ENCODE results near the gene SNRNP27. TPM values are rescaled to one million over a fixed set of nuclear protein-coding genes. Genes with fewer than 3 reads are reported as not detected.

SNRNP27 gene
- total and polyA plus RNA-seq, 9 of the 15 experiments (the other 6 are each of a cell fraction or from before 2014, with no cell fraction given) = 29.2 to 102 (median 65.7) TPM

DNA sequence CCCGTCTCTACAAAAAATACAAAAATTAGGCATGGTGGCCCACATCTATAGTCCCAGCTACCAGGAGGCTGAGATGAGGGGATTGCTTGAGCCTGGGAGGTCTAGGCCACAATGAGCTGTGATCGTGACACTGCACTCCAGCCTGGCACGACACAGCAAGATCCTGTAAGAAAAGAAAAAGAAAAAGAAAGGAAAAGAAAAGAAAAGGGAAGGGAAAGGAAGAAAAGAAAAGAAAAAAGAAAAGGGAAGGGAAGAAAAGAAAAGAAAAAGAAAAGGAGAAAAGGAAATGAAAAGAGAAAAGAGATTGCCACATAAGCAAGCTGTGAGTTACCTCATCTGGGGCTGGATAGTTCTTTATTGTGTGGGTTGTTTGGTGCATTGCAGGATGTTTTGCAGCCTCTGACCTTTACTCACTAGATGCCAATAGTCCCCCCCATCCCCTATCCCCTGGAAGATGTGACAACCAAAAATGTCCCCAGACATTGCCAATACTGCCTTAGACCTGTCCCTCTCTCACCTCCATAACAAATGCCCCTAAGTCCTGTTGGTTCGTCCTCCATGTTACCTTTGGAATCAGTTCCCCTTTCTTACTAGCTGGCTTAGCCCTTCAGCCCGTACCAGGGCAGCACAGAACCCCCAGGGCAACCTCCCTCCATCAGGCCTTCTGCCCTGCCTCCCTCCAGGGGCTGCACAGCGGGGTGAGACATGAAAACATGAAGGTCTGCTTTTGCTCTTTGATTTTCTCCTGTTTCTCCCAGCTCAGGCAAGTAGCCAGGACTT, 58.8 kb downstream of the SNRNP27 start:
- WGBS (ENCODE audit: insufficient coverage, low coverage, missing lambda C conversion rate) = 69% methylated on average over 6 of the region's 6 CpGs
- BruUV-seq (replicated peaks) = no TSS peak
- ChIA-PET CTCF (ENCODE audit: low intra/inter-chr PET ratio) (interaction anchor here (1.0 kb wide), 1 partner anchor 57 kb away, joined by 3 read pairs; no protein-coding TSS in a partner anchor), POLR2A (interaction anchor here (0.5 to 1.3 kb wide), 5 partner anchors 13 to 215 kb away, joined by 3 to 4 read pairs (median 3); no protein-coding TSS in a partner anchor)
- Histone ChIP-seq H3K79me2 (ENCODE audit: control insufficient read depth, insufficient read depth, low read length) (no peaks in the 10 kb centered on the region), H2AFZ (ENCODE audit: low read depth, low read length) (peak overlapping the region; percentile 68), H3K9me1 (ENCODE audit: control insufficient read depth, insufficient read depth, low read length) (no peaks in the 10 kb centered on the region), H3K4me1 (replicated peaks in 1 of 2; ENCODE audit: control insufficient read depth in 2 of 2, insufficient read depth in 2 of 2, low read length in 2 of 2) (peaks cover 14 to 16% of the 10 kb centered on the region in 2 experiments; a peak in 4 of 5 replicates), H3K4me3 (no peak overlapping the region), H3K4me2 (ENCODE audit: insufficient read depth, low read length) (no peak overlapping the region), H3K9me3 (replicated peaks; ENCODE audit: control insufficient read depth, insufficient read depth, low read depth, low read length) (no peaks in the 10 kb centered on the region), H3K27me3 (ENCODE audit: control insufficient read depth in 2 of 2, insufficient read depth in 2 of 2, low read length in 2 of 2) (no peaks in the 10 kb centered on the region), H3K27ac (ENCODE audit: extremely low read depth, low read depth, low read length) (no peak overlapping the region), H3K9ac (ENCODE audit: insufficient read depth in 1 of 2, low read depth in 2 of 2, low read length in 2 of 2) (peak overlapping the region in 1 of 2 experiments; percentile 72; a peak in 2 of 4 replicates), H4K20me1 (replicated peaks; ENCODE audit: control insufficient read depth, insufficient read depth, low read length) (no peaks in the 10 kb centered on the region), H3K36me3 (ENCODE audit: control insufficient read depth, insufficient read depth, low read length) (no peaks in the 10 kb centered on the region)
- ATAC-seq (no peak), DNase-seq (ENCODE audit: extremely low read depth in 1 of 4, low spot score in 3 of 4) (no peak), FAIRE-seq (no peak)
- in situ Hi-C loops (cut with MboI) (no loop called here), intact Hi-C loops (cut with micrococcal nuclease) (no loop called here)
- TF ChIP-seq SPI1 (IDR thresholded peaks at IDR 0.05; ENCODE audit: borderline replicate concordance, low read depth, low read length) = peak; percentile 52; the same call in 1 of the 2 replicates
- TF ChIP-seq ZBED1 (IDR thresholded peaks at IDR 0.05) = no peak
- no peak for TF ChIP-seq CEBPG (CRISPR knock-in tag; IDR thresholded peaks at IDR 0.05)
- 0 out of 4 replicates have a peak, but pooled peaks of 1 of the 2 experiments have one; percentile 17 for TF ChIP-seq CEBPG (tag; conservative IDR thresholded peaks at IDR 0.05 in 1 of 2, IDR thresholded peaks at IDR 0.05 in 1 of 2)
- TF ChIP-seq, protein P1, sequence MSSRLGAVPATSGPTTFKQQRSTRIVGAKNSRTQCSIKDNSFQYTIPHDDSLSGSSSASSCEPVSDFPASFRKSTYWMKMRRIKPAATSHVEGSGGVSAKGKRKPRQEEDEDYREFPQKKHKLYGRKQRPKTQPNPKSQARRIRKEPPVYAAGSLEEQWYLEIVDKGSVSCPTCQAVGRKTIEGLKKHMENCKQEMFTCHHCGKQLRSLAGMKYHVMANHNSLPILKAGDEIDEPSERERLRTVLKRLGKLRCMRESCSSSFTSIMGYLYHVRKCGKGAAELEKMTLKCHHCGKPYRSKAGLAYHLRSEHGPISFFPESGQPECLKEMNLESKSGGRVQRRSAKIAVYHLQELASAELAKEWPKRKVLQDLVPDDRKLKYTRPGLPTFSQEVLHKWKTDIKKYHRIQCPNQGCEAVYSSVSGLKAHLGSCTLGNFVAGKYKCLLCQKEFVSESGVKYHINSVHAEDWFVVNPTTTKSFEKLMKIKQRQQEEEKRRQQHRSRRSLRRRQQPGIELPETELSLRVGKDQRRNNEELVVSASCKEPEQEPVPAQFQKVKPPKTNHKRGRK (tag; IDR thresholded peaks at IDR 0.05) = peak; percentile 92
- TF ChIP-seq CEBPB (tag; IDR thresholded peaks at IDR 0.05) = peak; percentile 41
- TF ChIP-seq C11orf30 (IDR thresholded peaks at IDR 0.05; ENCODE audit: low read depth) = 0 out of 2 replicates have a peak, but pooled peaks have one; percentile 17
